Measurements from ENCODE around the gene GLMN. TPM values are rescaled to one million over a fixed set of nuclear protein-coding genes. Genes with fewer than 3 reads are reported as not detected.

The GLMN gene
- polyA plus RNA-seq (2012; ENCODE audit: insufficient read length, low read depth), result 4.3 TPM

- TF ChIP-seq POLR2AphosphoS5 (IDR thresholded peaks at IDR 0.05; ENCODE audit: low read depth, low read length) (peak; percentile 98), REST (IDR thresholded peaks at IDR 0.05; ENCODE audit: insufficient read depth in 1 of 2, low read depth in 2 of 2, low read length in 2 of 2) (peak in 1 of 2 experiments; percentile 59; a peak in 1 of 4 replicates), SIN3A (IDR thresholded peaks at IDR 0.05; ENCODE audit: borderline replicate concordance, insufficient read depth, low read length) (peak; percentile 28; the same call in 1 of the 2 replicates), FOXP2 (optimal IDR thresholded peaks at IDR 0.05; ENCODE audit: borderline replicate concordance, extremely low read depth, extremely low read length, insufficient read depth) (no peak), TAF1 (IDR thresholded peaks at IDR 0.05; ENCODE audit: borderline replicate concordance, insufficient read depth, low read length) (peak; percentile 98)
Measured at GRCh38 chr1:92298573-92299476, at the start of gene GLMN, which contains the start of gene RPAP2. GLMN (minus strand) TSS chr1:92298987; CDS start chr1:92297999, 988 bp downstream. RPAP2 (plus strand) TSS chr1:92299059; CDS start chr1:92299074, 15 bp downstream.

- no peak for TF ChIP-seq SIN3A (IDR thresholded peaks at IDR 0.05; ENCODE audit: borderline replicate concordance, insufficient read depth, low read length)
- no peak for TF ChIP-seq TAF1 (IDR thresholded peaks at IDR 0.05; ENCODE audit: borderline replicate concordance, insufficient read depth, low read length)
- TF ChIP-seq REST (IDR thresholded peaks at IDR 0.05; ENCODE audit: insufficient read depth in 1 of 2, low read depth in 2 of 2, low read length in 2 of 2), result no peak
- TF ChIP-seq FOXP2 (optimal IDR thresholded peaks at IDR 0.05; ENCODE audit: borderline replicate concordance, extremely low read depth, extremely low read length, insufficient read depth), result no peak
- no peak for TF ChIP-seq POLR2AphosphoS5 (IDR thresholded peaks at IDR 0.05; ENCODE audit: low read depth, low read length)
Measured at GRCh38 chr1:92346866-92347640, 48.3 kb upstream of the GLMN start.

- TF ChIP-seq TAF1 (IDR thresholded peaks at IDR 0.05; ENCODE audit: borderline replicate concordance, insufficient read depth, low read length) (no peak), REST (IDR thresholded peaks at IDR 0.05; ENCODE audit: insufficient read depth in 1 of 2, low read depth in 2 of 2, low read length in 2 of 2) (no peak), POLR2AphosphoS5 (IDR thresholded peaks at IDR 0.05; ENCODE audit: low read depth, low read length) (no peak), SIN3A (IDR thresholded peaks at IDR 0.05; ENCODE audit: borderline replicate concordance, insufficient read depth, low read length) (no peak), FOXP2 (optimal IDR thresholded peaks at IDR 0.05; ENCODE audit: borderline replicate concordance, extremely low read depth, extremely low read length, insufficient read depth) (no peak)
Measured at GRCh38 chr1:92343061-92343460, 44.3 kb upstream of the GLMN start.

- TF ChIP-seq TAF1 (IDR thresholded peaks at IDR 0.05; ENCODE audit: borderline replicate concordance, insufficient read depth, low read length) (no peak), POLR2AphosphoS5 (IDR thresholded peaks at IDR 0.05; ENCODE audit: low read depth, low read length) (no peak), REST (IDR thresholded peaks at IDR 0.05; ENCODE audit: insufficient read depth in 1 of 2, low read depth in 2 of 2, low read length in 2 of 2) (no peak), FOXP2 (optimal IDR thresholded peaks at IDR 0.05; ENCODE audit: borderline replicate concordance, extremely low read depth, extremely low read length, insufficient read depth) (no peak), SIN3A (IDR thresholded peaks at IDR 0.05; ENCODE audit: borderline replicate concordance, insufficient read depth, low read length) (no peak)
Measured at GRCh38 chr1:92342401-92342800, 43.6 kb upstream of the GLMN start.
